Measurements from ENCODE around the gene PLXNB1.

PLXNB1 gene

GRCh38 chr3:48356419-48356818 is 73.5 kb downstream of the PLXNB1 start:
- DNase-seq = no peak

- no peak for DNase-seq
Observed at GRCh38 chr3:48353987-48354386, 75.9 kb downstream of the PLXNB1 start.

Measured in COR-L47 (cell line).